RWPE1 (cell line): ENCODE results near the gene STAT5B.

Experiments used
- CTCF ChIA-PET: fragments of 350-600 bp; sonication (Branson Sonifier 250); formaldehyde crosslinking; extraction: SDS; loops from one replicate; lab custom pipeline; 2021; lab: Yijun Ruan, JAX
- POLR2A ChIA-PET: fragments of 400-600 bp; formaldehyde crosslinking; extraction: SDS; loops from one replicate; lab custom pipeline; 2020; ENCODE audit warnings: antibody characterized with exemption; ENCODE audit not compliant: low non-redundant PET; lab: Yijun Ruan, JAX
- DNase-seq: peaks from one replicate; pipeline ENCODE4 v3.0.0; 2012; ENCODE audit warnings: low spot score
- H3K27ac ChIP-seq: fragments of 450-650 bp; 2 replicates; pipeline ENCODE4 v1.5.1; 2017
- TF ChIP-seq, protein P1 (sequence below): fragments of 450-650 bp; conservative IDR thresholded peaks from 2 replicates; pipeline ENCODE4 v1.5.1; 2017; ENCODE audit warnings: low read depth, mild to moderate bottlenecking

The STAT5B gene

DNA sequence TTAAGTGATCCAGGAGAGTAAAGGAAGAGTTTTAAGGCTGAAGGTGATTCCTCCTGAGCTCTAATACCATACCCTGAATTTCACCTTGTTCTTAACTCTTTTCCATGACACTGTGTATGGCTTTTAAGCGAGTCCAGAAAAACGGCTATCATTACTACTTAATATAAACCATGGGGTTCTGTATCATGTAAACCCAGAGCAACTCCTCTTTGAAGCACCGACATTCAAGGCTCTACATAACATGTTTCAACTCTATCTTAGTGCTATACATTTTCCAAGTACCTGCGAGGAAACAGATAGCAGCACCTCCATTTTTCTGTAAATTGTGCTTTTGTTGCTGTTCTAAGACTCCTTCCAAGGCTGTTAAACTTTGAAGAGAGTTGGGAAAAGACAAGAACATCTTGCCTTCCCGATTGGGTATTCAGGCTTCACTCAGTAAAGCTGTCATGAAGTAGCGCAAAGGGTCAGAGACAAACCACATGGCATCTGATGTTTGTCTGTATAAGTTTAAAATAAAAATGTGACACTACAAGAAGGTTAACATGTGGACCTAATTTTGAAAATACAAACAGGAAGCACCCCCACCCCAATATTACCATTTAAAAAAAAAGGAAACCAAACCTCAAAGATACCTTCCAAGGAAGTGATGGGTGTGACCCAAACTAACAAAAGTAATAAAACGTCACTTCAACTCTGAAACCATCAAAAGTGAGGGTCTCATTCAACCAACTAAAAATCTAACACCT lies 3.9 kb downstream of the STAT5B start:
- CTCF ChIA-PET, result interaction anchor here (1.1 kb wide), 1 partner anchor 15 kb away, joined by 4 read pairs; no protein-coding TSS in a partner anchor
- DNase-seq, result no peak
- H3K27ac ChIP-seq, result no peak overlapping the region
- POLR2A ChIA-PET, result no interaction called here
- TF ChIP-seq, protein P1, sequence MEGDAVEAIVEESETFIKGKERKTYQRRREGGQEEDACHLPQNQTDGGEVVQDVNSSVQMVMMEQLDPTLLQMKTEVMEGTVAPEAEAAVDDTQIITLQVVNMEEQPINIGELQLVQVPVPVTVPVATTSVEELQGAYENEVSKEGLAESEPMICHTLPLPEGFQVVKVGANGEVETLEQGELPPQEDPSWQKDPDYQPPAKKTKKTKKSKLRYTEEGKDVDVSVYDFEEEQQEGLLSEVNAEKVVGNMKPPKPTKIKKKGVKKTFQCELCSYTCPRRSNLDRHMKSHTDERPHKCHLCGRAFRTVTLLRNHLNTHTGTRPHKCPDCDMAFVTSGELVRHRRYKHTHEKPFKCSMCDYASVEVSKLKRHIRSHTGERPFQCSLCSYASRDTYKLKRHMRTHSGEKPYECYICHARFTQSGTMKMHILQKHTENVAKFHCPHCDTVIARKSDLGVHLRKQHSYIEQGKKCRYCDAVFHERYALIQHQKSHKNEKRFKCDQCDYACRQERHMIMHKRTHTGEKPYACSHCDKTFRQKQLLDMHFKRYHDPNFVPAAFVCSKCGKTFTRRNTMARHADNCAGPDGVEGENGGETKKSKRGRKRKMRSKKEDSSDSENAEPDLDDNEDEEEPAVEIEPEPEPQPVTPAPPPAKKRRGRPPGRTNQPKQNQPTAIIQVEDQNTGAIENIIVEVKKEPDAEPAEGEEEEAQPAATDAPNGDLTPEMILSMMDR, result no peak

DNA sequence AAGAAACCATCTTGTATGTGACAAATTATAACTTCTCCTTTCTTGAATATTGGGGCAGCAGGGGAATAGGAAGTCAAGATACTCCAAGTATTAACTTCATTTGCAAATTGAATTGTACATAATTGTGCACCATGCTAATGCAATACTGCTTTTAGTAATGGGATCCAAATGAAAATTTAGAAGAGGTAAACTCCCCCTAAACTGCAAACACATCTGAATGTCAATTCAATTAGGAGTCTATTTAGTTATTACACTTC lies 4.5 kb downstream of the STAT5B start:
- no peak for DNase-seq
- H3K27ac ChIP-seq, result no peak overlapping the region
- CTCF ChIA-PET, result interaction anchor here (0.5 kb wide), 1 partner anchor 308 kb away, joined by 3 read pairs; no protein-coding TSS in a partner anchor
- TF ChIP-seq, protein P1, result no peak
- POLR2A ChIA-PET, result no interaction called here

DNA sequence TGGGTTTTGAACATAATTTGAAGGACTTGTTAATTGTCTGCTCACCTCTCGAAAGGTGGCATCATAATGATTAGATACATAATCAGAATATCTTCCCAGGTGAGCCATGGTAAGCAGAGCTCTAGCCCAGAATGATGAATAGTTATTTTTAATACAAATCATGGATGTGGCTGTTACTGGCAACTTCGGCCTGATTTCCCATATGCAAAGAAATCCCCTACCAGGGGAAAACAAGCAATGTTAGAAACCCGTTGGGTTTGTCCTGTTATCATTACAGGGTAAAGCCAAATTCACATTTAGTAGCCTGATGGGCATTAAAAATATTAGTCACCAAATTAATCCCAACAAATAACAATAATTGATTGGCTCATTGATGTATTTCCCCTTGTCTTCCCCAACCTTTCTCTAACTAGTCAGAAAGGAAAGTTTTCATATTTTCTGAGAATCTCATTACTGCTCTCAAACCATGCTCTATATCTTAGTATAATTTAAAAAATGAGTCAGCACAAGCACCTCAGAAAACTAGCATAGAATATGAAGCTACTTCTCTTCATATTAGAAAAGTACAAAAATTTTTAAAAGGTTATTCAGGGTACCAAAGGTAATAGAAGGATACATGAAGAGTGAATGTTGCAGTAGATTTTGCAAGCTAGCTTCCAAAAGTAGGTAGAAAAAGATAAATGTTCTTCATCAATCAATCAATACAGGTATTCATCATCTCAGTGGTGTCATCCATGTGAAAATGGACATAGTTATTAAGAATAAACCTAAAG lies 5.0 kb downstream of the STAT5B start:
- no peak for DNase-seq
- TF ChIP-seq, protein P1, result no peak
- no peak overlapping the region for H3K27ac ChIP-seq
- POLR2A ChIA-PET, result no interaction called here
- CTCF ChIA-PET, result interaction anchor here (0.5 kb wide), 1 partner anchor 308 kb away, joined by 3 read pairs; no protein-coding TSS in a partner anchor

DNA sequence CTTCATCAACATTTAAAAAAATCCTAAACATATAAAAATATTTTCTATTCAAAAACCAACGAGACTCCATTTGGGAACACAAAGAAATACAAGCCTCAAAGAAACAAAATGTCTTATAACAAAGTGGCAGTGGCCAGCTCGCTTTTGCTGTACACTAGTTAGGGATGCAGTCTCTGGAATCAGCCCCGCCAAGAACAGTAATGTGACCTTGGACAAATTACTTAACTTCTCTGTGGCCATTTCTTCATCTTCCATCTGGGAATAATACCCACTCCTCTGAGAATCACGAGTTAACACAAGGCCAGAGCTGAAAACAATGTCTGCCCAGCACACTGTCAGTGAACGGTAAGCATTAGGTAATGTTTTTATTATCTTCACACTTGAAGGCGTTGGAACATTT lies 5.6 kb downstream of the STAT5B start:
- no peak overlapping the region for H3K27ac ChIP-seq
- POLR2A ChIA-PET, result no interaction called here
- CTCF ChIA-PET, result no interaction called here
- TF ChIP-seq, protein P1, result no peak
- no peak for DNase-seq

DNA sequence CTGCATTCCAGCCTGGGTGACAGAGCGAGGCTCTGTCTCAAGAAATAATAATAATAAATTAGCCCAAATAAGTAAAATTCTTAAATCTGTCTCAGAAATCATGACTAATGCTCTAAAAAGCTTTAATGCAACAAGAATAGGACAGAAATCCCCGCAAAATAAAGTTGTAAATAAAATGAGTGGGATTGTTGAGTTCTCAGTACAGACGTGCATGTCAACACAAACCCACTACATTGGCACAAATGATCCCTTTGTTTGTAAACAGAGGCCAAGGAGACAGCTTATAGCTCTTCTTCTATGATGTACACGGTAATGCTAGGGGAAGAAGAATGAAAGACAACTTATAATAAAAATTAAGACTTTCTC lies 6.0 kb downstream of the STAT5B start:
- no peak for DNase-seq
- H3K27ac ChIP-seq, result no peak overlapping the region
- ChIA-PET POLR2A (no interaction called here), CTCF (interaction anchor here (0.6 kb wide), 1 partner anchor 169 kb away, joined by 3 read pairs; no protein-coding TSS in a partner anchor)
- TF ChIP-seq, protein P1, result no peak

DNA sequence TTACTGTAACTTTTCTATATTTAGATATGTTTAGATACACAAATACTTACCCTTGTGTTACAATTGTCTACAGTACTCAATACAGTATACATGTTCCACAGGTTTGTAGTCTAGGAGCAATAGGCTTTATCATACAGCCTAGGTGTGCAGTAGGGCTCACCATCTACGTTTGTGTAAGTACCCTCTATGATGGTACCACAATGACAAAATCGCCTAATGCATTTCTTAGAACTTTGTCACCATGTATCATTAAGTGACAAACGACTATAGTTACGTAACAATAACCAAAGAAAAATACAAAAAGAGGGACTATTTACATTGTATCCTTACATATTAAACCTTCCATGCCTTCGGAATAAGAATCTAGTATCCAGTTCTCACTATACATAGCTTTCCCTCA lies 8.0 kb downstream of the STAT5B start:
- H3K27ac ChIP-seq, result no peak overlapping the region
- CTCF ChIA-PET, result interaction anchor here (0.7 kb wide), 1 partner anchor 117 kb away, joined by 4 read pairs; no protein-coding TSS in a partner anchor
- POLR2A ChIA-PET, result no interaction called here
- TF ChIP-seq, protein P1, result no peak
- DNase-seq, result no peak
